ENCODE results near the gene MKLN1.

The MKLN1 gene

DNA sequence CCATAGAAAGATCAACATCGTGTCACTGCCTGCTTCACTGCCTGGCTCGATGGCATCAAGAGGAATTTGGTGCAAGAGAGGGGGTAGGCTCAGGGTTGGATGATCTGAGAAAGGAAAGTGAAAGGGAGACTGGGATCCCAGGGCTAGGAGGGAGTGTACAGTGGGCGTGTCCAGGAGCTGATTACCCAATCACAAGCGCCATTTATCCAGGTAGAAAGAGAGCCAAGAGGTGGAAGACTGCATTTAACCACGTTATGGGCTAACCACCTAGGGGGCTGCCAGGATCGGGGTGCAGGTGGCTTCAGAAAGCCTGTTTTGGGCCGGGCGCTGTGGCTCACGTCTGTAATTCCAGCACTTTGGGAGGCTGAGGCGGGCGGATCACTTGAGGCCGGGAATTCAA lies 218.4 kb downstream of the MKLN1 start:
- DNase-seq (ENCODE audit: low read depth in 2 of 2): no peak
